HG02943 (cell line): ENCODE results near the gene GPR42.
A peak's percentile ranks its signal among the peaks of the same experiment; 100 is the strongest.

Source experiments
- ATAC-seq: cut with Tn5 transposase; IDR thresholded peaks from one replicate; pipeline ENCODE4 v1.9.1; 2021; ENCODE audit warnings: mild to moderate bottlenecking, low read depth, moderate library complexity; ENCODE audit not compliant: unreplicated experiment

GPR42 gene

DNA sequence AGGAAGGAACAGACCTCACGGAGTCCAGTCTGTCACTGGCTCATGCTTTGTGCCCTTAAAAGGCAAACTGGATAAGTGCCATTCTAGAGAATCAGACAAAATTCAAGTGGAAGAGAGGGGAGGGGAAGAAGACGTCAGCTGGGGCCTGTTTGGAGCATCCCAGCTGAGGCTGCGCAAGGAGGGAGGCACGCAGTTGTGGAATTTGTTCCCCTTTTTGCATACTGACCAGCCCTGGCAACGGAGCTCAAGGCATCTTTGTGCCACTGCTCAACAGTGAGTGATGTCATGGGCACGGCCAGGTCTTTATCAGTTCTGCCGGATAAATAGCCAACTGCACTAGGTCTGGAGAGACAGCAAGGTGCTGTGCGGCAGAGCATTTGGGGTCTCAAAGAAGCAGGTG, at the start of gene GPR42:
TSS of gene GPR42 (plus strand) at position 347 of the 400 bp plus-strand sequence. CDS start 292 bp downstream, outside the sequence.
- ATAC-seq, result no peak

GRCh38 chr19:35321291-35321690, 49.6 kb upstream of the GPR42 start:
- no peak for ATAC-seq

GRCh38 chr19:35322014-35322413, 48.9 kb upstream of the GPR42 start:
- ATAC-seq, result no peak

- ATAC-seq, result no peak
These were observed 43.2 kb upstream of the GPR42 start for GRCh38 chr19:35327642-35328041.

GRCh38 chr19:35328851-35329285, 42.0 kb upstream of the GPR42 start, which contains the start of gene CD22:
TSS of gene CD22 (plus strand) at chr19:35329187. CDS start at chr19:35332041, 2,854 bp downstream.
- no peak for ATAC-seq

- no peak for ATAC-seq
These were observed 41.5 kb upstream of the GPR42 start for GRCh38 chr19:35329323-35329722.

GRCh38 chr19:35330475-35330874, 40.4 kb upstream of the GPR42 start:
- peak; percentile 65 for ATAC-seq

- ATAC-seq, result no peak
These were observed 39.2 kb upstream of the GPR42 start for GRCh38 chr19:35331551-35332214.

DNA sequence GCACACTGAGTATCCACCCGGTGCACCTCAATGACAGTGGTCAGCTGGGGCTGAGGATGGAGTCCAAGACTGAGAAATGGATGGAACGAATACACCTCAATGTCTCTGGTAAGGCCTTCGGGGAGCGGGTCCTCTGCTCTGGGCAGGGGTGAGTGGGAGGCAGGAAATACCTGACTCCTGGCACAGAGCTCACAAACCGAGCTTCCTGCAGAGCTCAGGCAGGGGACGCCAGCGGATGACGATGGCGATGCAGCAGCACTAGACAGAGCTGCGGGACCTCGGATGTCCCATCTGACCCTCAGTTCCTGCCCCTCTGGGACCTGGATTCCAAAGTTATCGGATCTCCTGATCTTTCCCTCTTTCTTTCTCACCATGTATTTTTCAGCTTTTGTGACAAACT, 38.1 kb upstream of the GPR42 start:
- ATAC-seq, result no peak

GRCh38 chr19:35334144-35334753, 36.6 kb upstream of the GPR42 start:
- ATAC-seq, result no peak

- no peak for ATAC-seq
These were observed 34.5 kb upstream of the GPR42 start for GRCh38 chr19:35336166-35336955.

DNA sequence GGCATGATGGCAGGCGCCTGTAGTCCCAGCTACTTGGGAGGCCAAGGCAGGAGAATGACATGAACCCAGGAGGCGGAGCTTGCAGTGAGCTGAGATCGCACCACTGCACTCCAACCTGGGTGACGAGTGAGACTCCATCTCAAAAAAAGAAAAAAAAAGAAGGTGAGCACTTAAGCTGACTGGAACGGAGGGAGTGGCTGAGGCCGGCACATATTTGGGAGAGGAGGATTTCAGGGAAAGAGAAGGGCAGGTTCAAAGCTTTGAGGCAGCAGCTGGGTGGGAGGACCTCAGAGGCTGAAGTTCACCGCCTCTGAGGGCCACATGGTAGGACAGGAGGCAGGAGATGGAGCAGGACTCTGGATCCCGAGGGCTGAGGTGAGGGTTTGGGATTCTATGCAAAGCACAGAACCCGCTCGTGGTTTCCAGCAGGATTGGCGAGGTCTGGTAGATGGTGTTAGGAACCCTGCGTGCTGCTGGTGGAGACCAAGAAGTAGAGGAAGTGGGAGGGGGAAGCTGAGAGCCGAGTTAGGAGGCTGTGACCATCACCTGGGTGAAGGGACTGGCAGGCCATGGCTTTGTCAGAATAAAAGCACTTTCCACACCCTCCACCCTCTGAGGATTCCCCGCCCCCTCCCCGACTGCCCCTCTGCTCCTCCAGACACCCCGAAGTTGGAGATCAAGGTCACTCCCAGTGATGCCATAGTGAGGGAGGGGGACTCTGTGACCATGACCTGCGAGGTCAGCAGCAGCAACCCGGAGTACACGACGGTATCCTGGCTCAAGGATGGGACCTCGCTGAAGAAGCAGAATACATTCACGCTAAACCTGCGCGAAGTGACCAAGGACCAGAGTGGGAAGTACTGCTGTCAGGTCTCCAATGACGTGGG, 33.5 kb upstream of the GPR42 start:
- no peak for ATAC-seq

DNA sequence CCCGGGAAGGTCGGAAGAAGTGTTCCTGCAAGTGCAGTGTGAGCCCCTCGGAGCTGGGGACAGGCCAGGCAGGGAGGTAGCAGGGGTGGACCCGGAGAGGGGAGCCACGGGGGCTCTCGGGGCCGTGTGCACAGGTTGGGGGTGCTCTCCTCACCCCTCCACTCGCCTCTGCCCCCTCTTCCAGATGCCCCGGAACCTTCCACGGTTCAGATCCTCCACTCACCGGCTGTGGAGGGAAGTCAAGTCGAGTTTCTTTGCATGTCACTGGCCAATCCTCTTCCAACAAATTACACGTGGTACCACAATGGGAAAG, 32.9 kb upstream of the GPR42 start:
- no peak for ATAC-seq

DNA sequence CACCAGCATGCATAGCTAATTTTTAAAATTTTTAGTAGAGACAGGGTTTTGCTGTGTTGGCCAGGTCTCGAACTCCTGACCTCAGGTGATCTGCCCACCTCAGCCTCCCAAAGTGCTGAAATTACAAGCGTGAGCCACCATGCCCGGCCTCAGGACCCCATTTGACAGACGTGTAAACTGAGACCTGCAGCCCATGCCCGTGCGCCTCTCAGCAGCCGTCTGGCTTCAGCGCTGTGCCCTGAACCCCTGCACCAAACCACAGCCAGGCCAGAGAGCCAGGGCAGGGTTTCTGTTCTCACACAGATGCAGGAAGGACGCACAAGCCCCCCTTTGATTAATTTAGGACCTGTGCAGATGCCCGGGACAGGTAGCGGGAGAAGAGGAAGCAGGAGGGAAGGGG, 30.4 kb upstream of the GPR42 start:
- no peak for ATAC-seq

GRCh38 chr19:35341006-35341405, 29.9 kb upstream of the GPR42 start:
- ATAC-seq, result no peak

GRCh38 chr19:35341565-35342225, 29.2 kb upstream of the GPR42 start:
- ATAC-seq, result no peak

DNA sequence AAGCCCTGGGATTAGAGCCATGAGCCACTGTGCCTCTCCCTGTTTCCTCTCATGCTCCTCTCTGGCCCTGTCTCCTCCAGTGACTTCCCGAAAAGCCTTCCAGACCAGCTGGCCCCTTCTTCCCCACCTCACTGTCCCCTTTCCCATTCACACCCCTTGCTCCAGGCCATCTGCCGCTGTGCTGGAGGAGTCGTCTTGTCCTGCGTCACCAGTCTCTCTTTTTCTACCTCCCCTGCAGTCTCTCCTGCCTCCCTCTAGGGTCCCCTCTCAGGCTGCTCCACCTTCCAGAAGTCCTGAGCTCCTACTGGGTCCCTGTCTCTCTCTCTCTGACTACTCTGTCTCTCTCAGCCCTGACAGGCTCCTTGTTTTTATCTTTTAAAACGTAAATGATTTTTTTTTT, 28.4 kb upstream of the GPR42 start:
- no peak for ATAC-seq

GRCh38 chr19:35344511-35345031, 26.3 kb upstream of the GPR42 start:
- ATAC-seq, result no peak

DNA sequence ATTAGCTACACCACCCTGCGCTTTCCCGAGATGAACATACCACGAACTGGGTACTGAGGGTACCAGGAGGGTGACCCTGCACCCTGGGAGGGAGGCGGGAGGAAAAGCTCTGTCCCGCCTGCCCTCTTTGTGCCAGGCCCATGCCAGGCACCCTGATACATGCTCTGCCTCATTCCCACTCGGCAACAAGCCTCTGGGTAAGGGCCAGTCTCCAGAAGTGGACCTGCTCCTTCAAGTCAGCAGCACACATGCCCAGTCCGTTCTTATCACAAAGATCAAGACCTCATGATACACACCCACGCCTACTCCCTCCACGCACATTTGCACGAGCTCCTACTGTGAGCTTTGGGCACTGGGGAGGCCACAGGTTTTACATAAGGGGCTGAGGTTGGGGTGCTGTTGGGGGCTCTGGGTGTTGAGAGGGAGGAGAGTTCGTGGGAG, 25.2 kb upstream of the GPR42 start:
- ATAC-seq, result no peak
